Measurements from ENCODE around the gene IL9. TPM values are rescaled to one million over a fixed set of nuclear protein-coding genes. Genes with fewer than 3 reads are reported as not detected.

IL9 gene
- total and polyA plus RNA-seq, 2 donors (not counting 1 experiment from before 2014, with no cell fraction given), result not detected

GRCh38 chr5:135901633-135902032 is 6.0 kb upstream of the IL9 start:
- DNase-seq (ENCODE audit: low read depth in 2 of 2), result no peak
- H3K27me3 ChIP-seq (ENCODE audit: control insufficient read depth, insufficient read depth, low read length), result peaks cover 9% of the 10 kb centered on the region
- TF ChIP-seq EZH2 (IDR thresholded peaks at IDR 0.05; ENCODE audit: low read length, missing control alignments) (no peak), CTCF (conservative IDR thresholded peaks at IDR 0.05 in 1 of 2, IDR thresholded peaks at IDR 0.05 in 1 of 2; ENCODE audit: low read depth in 1 of 2, low read length in 2 of 2) (no peak)
- H3K36me3 ChIP-seq (ENCODE audit: control insufficient read depth, insufficient read depth, low read length), result no peaks in the 10 kb centered on the region
- H2AFZ ChIP-seq (ENCODE audit: low read length), result no peak overlapping the region
- H3K4me1 ChIP-seq (ENCODE audit: control insufficient read depth, extremely low read depth, insufficient read depth, low read length), result no peaks in the 10 kb centered on the region
- no peak overlapping the region for H3K4me3 ChIP-seq (replicated peaks in 1 of 4; ENCODE audit: control extremely low read depth in 1 of 4, insufficient read depth in 1 of 4, low read depth in 3 of 4, low read length in 4 of 4)
- no peaks in the 10 kb centered on the region for H4K20me1 ChIP-seq (ENCODE audit: control insufficient read depth, extremely low read depth, insufficient read depth, low read length)
- no peaks in the 10 kb centered on the region for H3K79me2 ChIP-seq (ENCODE audit: control insufficient read depth, insufficient read depth, low read length)
- H3K27ac ChIP-seq (ENCODE audit: insufficient read depth, low read length), result no peak overlapping the region
- no peak overlapping the region for H3K4me2 ChIP-seq (ENCODE audit: extremely low read depth, insufficient read depth, low read length)
- no peak overlapping the region for H3K9ac ChIP-seq (ENCODE audit: insufficient read depth, low read length)
- H3K9me3 ChIP-seq (ENCODE audit: control insufficient read depth, insufficient read depth, low read depth, low read length), result no peaks in the 10 kb centered on the region

GRCh38 chr5:135900276-135900675 is 4.6 kb upstream of the IL9 start:
- H3K9me3 ChIP-seq (ENCODE audit: control insufficient read depth, insufficient read depth, low read depth, low read length), result no peaks in the 10 kb centered on the region
- H2AFZ ChIP-seq (ENCODE audit: low read length), result no peak overlapping the region
- no peaks in the 10 kb centered on the region for H3K36me3 ChIP-seq (ENCODE audit: control insufficient read depth, insufficient read depth, low read length)
- no peak overlapping the region for H3K27ac ChIP-seq (ENCODE audit: insufficient read depth, low read length)
- H3K4me1 ChIP-seq (ENCODE audit: control insufficient read depth, extremely low read depth, insufficient read depth, low read length), result no peaks in the 10 kb centered on the region
- H4K20me1 ChIP-seq (ENCODE audit: control insufficient read depth, extremely low read depth, insufficient read depth, low read length), result no peaks in the 10 kb centered on the region
- no peak overlapping the region for H3K9ac ChIP-seq (ENCODE audit: insufficient read depth, low read length)
- H3K27me3 ChIP-seq (ENCODE audit: control insufficient read depth, insufficient read depth, low read length), result peaks cover 9% of the 10 kb centered on the region
- H3K79me2 ChIP-seq (ENCODE audit: control insufficient read depth, insufficient read depth, low read length), result no peaks in the 10 kb centered on the region
- no peak for DNase-seq (ENCODE audit: low read depth in 2 of 2)
- TF ChIP-seq CTCF (conservative IDR thresholded peaks at IDR 0.05 in 1 of 2, IDR thresholded peaks at IDR 0.05 in 1 of 2; ENCODE audit: low read depth in 1 of 2, low read length in 2 of 2) (no peak), EZH2 (IDR thresholded peaks at IDR 0.05; ENCODE audit: low read length, missing control alignments) (no peak)
- no peak overlapping the region for H3K4me3 ChIP-seq (replicated peaks in 1 of 4; ENCODE audit: control extremely low read depth in 1 of 4, insufficient read depth in 1 of 4, low read depth in 3 of 4, low read length in 4 of 4)
- H3K4me2 ChIP-seq (ENCODE audit: extremely low read depth, insufficient read depth, low read length), result no peak overlapping the region

GRCh38 chr5:135898651-135899050 is 3.0 kb upstream of the IL9 start:
- Histone ChIP-seq H3K4me1 (ENCODE audit: control insufficient read depth, extremely low read depth, insufficient read depth, low read length) (no peaks in the 10 kb centered on the region), H3K4me2 (ENCODE audit: extremely low read depth, insufficient read depth, low read length) (no peak overlapping the region), H3K79me2 (ENCODE audit: control insufficient read depth, insufficient read depth, low read length) (no peaks in the 10 kb centered on the region), H3K27ac (ENCODE audit: insufficient read depth, low read length) (no peak overlapping the region), H3K27me3 (ENCODE audit: control insufficient read depth, insufficient read depth, low read length) (peaks cover 7% of the 10 kb centered on the region), H3K4me3 (replicated peaks in 1 of 4; ENCODE audit: control extremely low read depth in 1 of 4, insufficient read depth in 1 of 4, low read depth in 3 of 4, low read length in 4 of 4) (no peak overlapping the region), H2AFZ (ENCODE audit: low read length) (no peak overlapping the region), H3K9ac (ENCODE audit: insufficient read depth, low read length) (no peak overlapping the region), H3K9me3 (ENCODE audit: control insufficient read depth, insufficient read depth, low read depth, low read length) (no peaks in the 10 kb centered on the region), H4K20me1 (ENCODE audit: control insufficient read depth, extremely low read depth, insufficient read depth, low read length) (no peaks in the 10 kb centered on the region), H3K36me3 (ENCODE audit: control insufficient read depth, insufficient read depth, low read length) (no peaks in the 10 kb centered on the region)
- DNase-seq (ENCODE audit: low read depth in 2 of 2), result no peak
- TF ChIP-seq EZH2 (IDR thresholded peaks at IDR 0.05; ENCODE audit: low read length, missing control alignments), result no peak
- no peak for TF ChIP-seq CTCF (conservative IDR thresholded peaks at IDR 0.05 in 1 of 2, IDR thresholded peaks at IDR 0.05 in 1 of 2; ENCODE audit: low read depth in 1 of 2, low read length in 2 of 2)

Measured in fibroblast of lung (primary cell).